GM18868 (cell line): ENCODE results near the gene PKN2.

ENCODE experiments used
- ATAC-seq: cut with Tn5 transposase; IDR thresholded peaks from one replicate; pipeline ENCODE4 v1.9.1; 2021; ENCODE audit warnings: mild to moderate bottlenecking, moderate library complexity; ENCODE audit not compliant: unreplicated experiment

The PKN2 gene

DNA sequence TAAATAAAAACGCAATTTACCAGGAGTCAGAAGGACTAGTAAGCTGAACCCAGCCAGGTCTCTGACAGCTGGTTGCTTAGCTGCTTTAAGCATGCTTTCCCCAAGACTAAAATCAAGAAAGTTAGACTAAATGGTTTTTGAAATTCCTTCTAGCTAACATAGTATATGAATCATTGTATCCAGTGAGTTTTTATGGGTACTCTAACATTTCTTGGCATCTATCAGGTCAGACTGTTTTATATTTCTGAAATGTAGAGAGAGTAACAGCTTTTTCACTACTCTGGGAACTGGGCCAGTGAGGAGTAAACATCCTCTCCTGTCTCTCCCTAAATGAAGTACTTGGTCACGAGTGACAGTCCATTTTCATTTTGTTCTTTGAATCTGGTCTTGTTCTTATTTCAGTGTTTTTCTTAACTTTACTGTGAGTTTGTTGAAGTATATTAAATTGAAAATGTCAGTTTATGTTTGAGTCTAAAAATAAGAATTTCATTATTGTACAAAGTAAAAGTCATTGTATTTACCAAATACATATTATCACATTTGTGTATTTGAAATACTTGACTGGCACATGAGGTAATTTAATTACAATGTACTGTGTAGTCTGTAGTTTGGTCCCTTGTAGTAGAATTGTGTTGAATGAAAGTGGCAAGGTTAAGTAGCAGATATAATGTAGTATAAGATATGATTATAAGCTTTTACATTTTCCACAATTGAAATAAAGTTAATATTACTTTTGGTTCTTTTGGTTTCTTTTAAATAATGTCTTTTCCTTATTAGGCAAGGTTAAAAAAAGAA is 47.6 kb downstream of the PKN2 start:
- ATAC-seq = peak; percentile 53

- no peak for ATAC-seq
Measured at GRCh38 chr1:88735382-88735781, 51.3 kb downstream of the PKN2 start.

- ATAC-seq = no peak
Measured at GRCh38 chr1:88735909-88736308, 51.8 kb downstream of the PKN2 start.

- no peak for ATAC-seq
Measured at GRCh38 chr1:88736633-88737248, 52.7 kb downstream of the PKN2 start.

- no peak for ATAC-seq
Measured at GRCh38 chr1:88737338-88737927, 53.4 kb downstream of the PKN2 start.

GRCh38 chr1:88740784-88741183 is 56.7 kb downstream of the PKN2 start:
- no peak for ATAC-seq

DNA sequence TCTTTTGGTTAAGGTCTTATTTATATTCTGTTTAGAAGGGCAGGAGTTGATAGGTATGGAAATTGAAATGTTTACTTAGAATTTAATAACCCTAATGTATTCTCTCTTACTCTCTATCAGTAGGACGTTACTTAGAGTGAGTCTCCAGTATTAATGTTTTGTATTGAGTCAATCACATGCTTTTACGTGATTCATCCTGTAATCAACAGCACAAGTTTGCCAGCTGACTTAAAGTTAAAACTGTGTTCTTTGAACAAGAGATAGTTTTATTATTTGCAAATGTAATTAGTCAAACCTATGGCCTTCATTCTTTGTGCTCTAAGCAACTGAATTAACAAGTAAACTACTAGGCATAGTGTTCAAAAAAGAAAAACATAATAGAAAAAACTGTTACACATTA is 57.3 kb downstream of the PKN2 start:
- ATAC-seq = no peak

- ATAC-seq = no peak
Measured at GRCh38 chr1:88742531-88742930, 58.5 kb downstream of the PKN2 start.

DNA sequence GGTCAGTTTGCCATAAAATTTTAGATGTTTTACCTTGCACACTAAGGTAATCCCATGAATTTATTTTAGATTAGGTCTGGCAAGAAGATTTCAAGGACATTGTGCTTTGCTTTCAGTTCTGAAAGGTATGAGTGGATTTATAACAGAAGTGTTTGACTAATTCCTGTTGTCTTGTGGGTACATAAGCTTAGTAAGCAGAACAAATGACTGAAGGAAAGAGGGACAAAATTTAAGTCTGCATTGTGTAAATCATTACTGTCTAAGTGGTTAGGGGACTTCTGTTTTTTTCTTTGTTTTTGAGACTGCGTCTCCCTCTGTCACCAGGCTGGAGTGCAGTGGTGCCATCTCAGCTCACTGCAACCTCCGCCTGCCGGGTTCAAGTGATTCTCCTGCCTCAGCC is 60.1 kb downstream of the PKN2 start:
- no peak for ATAC-seq

- ATAC-seq = no peak
Measured at GRCh38 chr1:88746916-88747315, 62.8 kb downstream of the PKN2 start.

DNA sequence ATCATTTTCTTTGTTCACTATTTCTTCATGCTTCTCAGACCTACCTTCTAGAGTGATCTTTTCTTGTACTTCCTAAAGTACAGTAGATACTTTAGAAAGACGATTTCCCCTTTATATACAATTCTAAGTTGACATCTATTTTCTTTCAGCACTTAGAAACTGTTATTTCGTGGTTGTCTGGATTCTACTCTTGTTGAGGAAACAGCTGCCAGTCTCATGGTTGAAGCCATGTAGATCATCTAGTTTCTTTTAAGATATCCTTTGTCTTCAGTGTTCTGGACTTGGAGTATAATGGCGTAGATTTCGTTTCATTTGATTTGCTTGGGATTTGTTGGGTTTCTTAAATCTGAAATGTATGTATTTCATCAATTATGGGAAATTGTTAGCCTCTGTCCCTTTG is 67.6 kb downstream of the PKN2 start:
- ATAC-seq = no peak

DNA sequence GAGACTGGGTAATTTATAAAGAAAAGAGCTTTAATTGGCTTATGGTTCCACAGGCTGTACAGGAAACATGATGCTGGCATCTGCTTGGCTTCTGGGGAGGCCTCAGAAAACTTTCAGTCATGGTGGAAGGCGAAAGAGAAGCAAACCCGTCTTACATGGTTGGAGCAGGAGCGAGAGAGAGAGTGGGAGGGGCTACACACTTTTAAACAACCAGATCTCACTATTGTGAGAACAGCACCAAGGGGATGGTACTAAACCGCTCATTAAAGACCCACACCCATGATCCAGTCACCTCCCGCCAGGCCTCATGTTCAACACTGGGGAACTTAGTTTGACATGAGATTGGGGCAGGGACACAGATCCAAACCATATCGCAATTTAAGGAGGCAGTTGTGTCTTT is 69.4 kb downstream of the PKN2 start:
- ATAC-seq = no peak

- ATAC-seq = no peak
Measured at GRCh38 chr1:88763649-88764406, 79.8 kb downstream of the PKN2 start.

GRCh38 chr1:88768187-88768586 is 84.1 kb downstream of the PKN2 start:
- ATAC-seq = no peak

DNA sequence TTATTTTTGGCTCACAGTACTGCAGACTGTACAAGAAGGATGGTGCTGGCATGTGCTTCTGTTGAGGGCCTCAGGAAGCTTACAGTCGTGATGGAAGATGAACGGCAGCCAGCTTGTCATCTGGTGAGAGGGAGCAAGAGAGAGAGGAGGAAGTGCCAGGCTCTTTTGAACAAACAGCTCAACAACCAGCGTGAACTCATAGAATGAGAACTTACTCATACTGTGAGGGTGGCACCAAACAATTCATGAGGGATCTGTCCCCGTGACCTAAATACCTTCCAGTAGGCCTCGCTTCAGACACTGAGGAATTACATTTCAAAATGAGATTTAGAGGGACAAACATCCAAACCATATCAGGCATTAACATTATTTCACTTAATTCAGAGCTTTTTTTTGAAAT is 84.7 kb downstream of the PKN2 start:
- ATAC-seq = no peak

- no peak for ATAC-seq
Measured at GRCh38 chr1:88773540-88774150, 89.6 kb downstream of the PKN2 start.

GRCh38 chr1:88774151-88774556 is 90.1 kb downstream of the PKN2 start:
- ATAC-seq = no peak

GRCh38 chr1:88777604-88778149 is 93.6 kb downstream of the PKN2 start:
- no peak for ATAC-seq

GRCh38 chr1:88779880-88780279 is 95.8 kb downstream of the PKN2 start:
- ATAC-seq = no peak

- no peak for ATAC-seq
Measured at GRCh38 chr1:88780485-88780884, 96.4 kb downstream of the PKN2 start.

DNA sequence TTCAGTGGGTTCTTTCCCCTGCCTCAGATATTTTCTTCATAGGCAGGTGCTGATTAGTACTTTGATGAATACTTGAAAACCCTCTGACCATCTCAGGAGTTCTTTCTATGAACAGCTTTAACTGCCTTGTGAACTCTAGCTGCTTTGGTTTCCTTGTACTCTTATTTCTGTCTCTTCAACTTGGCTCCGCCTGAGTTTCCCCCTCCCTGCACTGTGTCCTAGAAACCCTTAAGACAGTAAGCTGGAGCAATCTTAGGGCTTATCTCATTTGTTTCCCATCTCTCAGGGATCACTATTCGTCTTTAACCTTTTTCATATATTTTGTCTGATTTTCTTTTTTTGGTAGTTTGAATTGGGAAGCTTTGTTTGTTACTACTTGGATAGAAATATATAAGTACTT is 99.1 kb downstream of the PKN2 start:
- ATAC-seq = no peak
